Limb (tissue), 2 donors: ENCODE data around the gene CACNG6.

Source experiments
- DNase-seq, 2 donors: peaks; one replicate each; pipeline ENCODE4 v3.0.0-alpha.2; 2016; ENCODE audit errors: extremely low spot score in 2 of 2

Gene CACNG6

GRCh38 chr19:54041969-54042606 is 50.7 kb downstream of the CACNG6 start:
- no peak for DNase-seq

DNA sequence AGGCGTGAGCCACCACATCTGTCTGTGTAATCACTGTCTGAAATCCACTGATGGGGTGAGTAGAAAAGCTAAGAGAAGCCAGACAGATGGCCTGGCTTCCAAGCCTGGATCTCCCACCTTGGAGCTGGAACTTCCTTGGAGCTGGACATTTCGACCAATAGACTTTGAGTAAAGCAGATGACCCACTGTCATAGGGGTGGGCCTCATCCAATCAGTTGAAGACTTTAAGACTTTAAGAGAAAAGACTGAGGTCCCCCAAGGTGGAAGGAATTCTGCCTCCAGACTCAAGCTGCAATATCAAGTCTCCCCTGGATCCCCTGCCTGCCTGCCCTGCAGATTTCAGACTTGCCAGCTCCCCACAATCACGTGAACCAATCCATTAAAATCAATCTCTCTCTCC is 51.6 kb downstream of the CACNG6 start:
- DNase-seq = no peak

DNA sequence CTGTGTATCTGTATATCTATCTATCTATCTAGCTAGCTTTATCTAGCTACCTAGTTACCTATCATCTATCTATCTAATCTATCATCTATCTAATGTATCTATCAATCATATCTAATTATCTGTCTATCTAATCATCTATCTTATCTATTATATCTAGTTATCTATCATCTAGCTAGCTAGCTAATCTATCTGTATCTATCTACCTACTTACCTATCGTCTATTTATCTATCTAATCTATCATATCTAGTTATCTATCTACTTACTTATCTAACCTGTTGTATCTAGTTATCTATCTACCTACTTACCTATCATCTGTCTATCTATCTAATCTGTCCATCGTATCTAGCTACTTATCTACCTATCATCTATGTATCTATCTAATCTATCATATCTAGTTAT is 54.3 kb downstream of the CACNG6 start:
- no peak for DNase-seq

- no peak for DNase-seq
Measured at GRCh38 chr19:54047616-54048015, 56.2 kb downstream of the CACNG6 start.
